Loucy (cell line): ENCODE results near the gene GTSF1L.

Source experiments
- H2AFZ ChIP-seq: fragments of 200-600 bp; sonication (generic); 2 replicates; pipeline ENCODE4 v1.6.0; 2016; ENCODE audit warnings: antibody characterized with exemption, mild to moderate bottlenecking, low read length, moderate library complexity
- H3F3A ChIP-seq: fragments of 200-600 bp; 2 replicates; pipeline ENCODE4 v1.6.0; 2016; ENCODE audit warnings: antibody characterized with exemption, low read depth, mild to moderate bottlenecking
- H3K27me3 ChIP-seq: fragments of 200-600 bp; sonication (generic); 2 replicates; pipeline ENCODE4 v1.6.1; 2014; ENCODE audit warnings: low read length, mild to moderate bottlenecking; ENCODE audit not compliant: insufficient read depth, poor library complexity, severe bottlenecking
- H3K36me3 ChIP-seq: fragments of 200-600 bp; sonication (generic); 2 replicates; pipeline ENCODE4 v1.6.1; 2016; ENCODE audit warnings: low read length; ENCODE audit not compliant: insufficient read depth
- H3K4me1 ChIP-seq: fragments of 200-600 bp; sonication (generic); 2 replicates; pipeline ENCODE4 v1.5.1; 2014; ENCODE audit warnings: low read length, mild to moderate bottlenecking; ENCODE audit not compliant: insufficient read depth, poor library complexity, severe bottlenecking
- H3K4me2 ChIP-seq: fragments of 200-600 bp; sonication (generic); 2 replicates; pipeline ENCODE4 v1.6.0; 2014; ENCODE audit warnings: antibody characterized with exemption, low read length, low read depth, mild to moderate bottlenecking; ENCODE audit not compliant: poor library complexity, severe bottlenecking
- H3K4me3 ChIP-seq: fragments of 200-600 bp; sonication (generic); 2 replicates; pipeline ENCODE4 v1.5.1; 2014; ENCODE audit warnings: low read length, mild to moderate bottlenecking, mixed read lengths; ENCODE audit not compliant: poor library complexity, severe bottlenecking
- H3K79me2 ChIP-seq: fragments of 200-600 bp; sonication (generic); 2 replicates; pipeline ENCODE4 v1.6.1; 2014; ENCODE audit warnings: low read length; ENCODE audit not compliant: insufficient read depth
- H3K9ac ChIP-seq: fragments of 200-600 bp; sonication (generic); 2 replicates; pipeline ENCODE4 v1.6.0; 2014; ENCODE audit warnings: mild to moderate bottlenecking, low read depth, low read length, moderate library complexity; ENCODE audit not compliant: poor library complexity, severe bottlenecking
- H3K9me2 ChIP-seq: fragments of 200-600 bp; sonication (generic); replicated peaks from 2 replicates; pipeline ENCODE4 v1.6.1; 2016; ENCODE audit warnings: low read depth, low read length, mixed read lengths
- H3K9me3 ChIP-seq: fragments of 200-600 bp; sonication (generic); 2 replicates; pipeline ENCODE4 v1.6.1; 2014; ENCODE audit warnings: mild to moderate bottlenecking, antibody characterized with exemption, low read length, low read depth; ENCODE audit not compliant: insufficient read depth
- H4K20me1 ChIP-seq: fragments of 200-600 bp; sonication (generic); 2 replicates; pipeline ENCODE4 v1.6.0; 2014; ENCODE audit warnings: antibody characterized with exemption, low read length, mild to moderate bottlenecking; ENCODE audit not compliant: insufficient read depth, poor library complexity, severe bottlenecking
- EZH2phosphoT487 ChIP-seq: fragments of 200-600 bp; IDR thresholded peaks from 2 replicates; pipeline ENCODE4 v1.6.1; 2018; ENCODE audit warnings: antibody characterized with exemption, mild to moderate bottlenecking, moderate library complexity, borderline replicate concordance
- TF ChIP-seq, protein P1 (sequence below): fragments of 200-600 bp; sonication (generic); conservative IDR thresholded peaks from 2 replicates; pipeline ENCODE4 v1.5.1; 2014; ENCODE audit warnings: mild to moderate bottlenecking, antibody characterized with exemption, low read length

Gene GTSF1L

GRCh38 chr20:43746344-43747137 is 19.7 kb upstream of the GTSF1L start:
- Histone ChIP-seq H3K9ac (no peak overlapping the region), H3K27me3 (no peaks in the 10 kb centered on the region), H3K4me3 (no peak overlapping the region), H3F3A (no peaks in the 10 kb centered on the region), H3K4me1 (peaks cover 34% of the 10 kb centered on the region), H4K20me1 (no peaks in the 10 kb centered on the region), H2AFZ (no peak overlapping the region), H3K79me2 (no peaks in the 10 kb centered on the region), H3K4me2 (no peak overlapping the region), H3K9me3 (no peaks in the 10 kb centered on the region), H3K9me2 (no peaks in the 10 kb centered on the region), H3K36me3 (no peaks in the 10 kb centered on the region)
- TF ChIP-seq, protein P1, sequence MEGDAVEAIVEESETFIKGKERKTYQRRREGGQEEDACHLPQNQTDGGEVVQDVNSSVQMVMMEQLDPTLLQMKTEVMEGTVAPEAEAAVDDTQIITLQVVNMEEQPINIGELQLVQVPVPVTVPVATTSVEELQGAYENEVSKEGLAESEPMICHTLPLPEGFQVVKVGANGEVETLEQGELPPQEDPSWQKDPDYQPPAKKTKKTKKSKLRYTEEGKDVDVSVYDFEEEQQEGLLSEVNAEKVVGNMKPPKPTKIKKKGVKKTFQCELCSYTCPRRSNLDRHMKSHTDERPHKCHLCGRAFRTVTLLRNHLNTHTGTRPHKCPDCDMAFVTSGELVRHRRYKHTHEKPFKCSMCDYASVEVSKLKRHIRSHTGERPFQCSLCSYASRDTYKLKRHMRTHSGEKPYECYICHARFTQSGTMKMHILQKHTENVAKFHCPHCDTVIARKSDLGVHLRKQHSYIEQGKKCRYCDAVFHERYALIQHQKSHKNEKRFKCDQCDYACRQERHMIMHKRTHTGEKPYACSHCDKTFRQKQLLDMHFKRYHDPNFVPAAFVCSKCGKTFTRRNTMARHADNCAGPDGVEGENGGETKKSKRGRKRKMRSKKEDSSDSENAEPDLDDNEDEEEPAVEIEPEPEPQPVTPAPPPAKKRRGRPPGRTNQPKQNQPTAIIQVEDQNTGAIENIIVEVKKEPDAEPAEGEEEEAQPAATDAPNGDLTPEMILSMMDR = no peak
- no peak for TF ChIP-seq EZH2phosphoT487

DNA sequence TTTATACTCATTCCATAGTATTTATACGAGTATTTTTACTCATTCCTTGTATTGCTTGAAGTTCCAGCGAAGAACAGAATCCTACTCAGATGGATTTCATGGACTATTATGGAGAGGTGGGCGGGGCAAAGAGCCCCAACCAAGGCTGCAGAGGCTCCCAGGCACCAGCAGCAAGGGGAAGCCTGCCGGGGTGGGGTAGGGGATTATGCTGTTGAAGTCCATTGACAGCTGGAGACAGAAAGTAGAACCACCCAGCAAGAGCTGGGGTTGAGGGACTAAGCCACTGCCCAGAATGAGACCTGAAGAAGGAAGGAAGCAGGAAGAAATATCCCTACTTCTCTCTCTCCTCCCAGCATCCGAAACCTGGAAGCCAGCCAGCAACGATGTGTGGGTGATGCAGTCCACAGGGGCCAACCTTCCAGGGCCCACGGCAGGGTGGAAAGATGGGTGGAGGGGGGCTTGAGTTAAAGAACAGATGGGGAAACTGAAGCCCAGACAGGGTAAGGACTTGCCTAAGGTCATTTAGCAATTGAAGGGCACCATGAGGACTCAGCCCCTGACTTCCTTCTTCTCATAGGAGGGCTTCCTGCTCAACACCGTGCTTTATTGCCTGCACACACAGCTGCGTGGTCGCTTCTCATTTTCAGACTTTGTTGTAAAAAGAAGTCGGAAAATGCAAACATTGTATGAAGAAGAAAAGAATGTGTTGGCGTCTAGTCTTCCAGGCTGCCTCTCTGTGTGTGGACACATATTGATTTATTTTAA is 18.3 kb upstream of the GTSF1L start:
- peak overlapping the region; percentile 73 for H2AFZ ChIP-seq
- H4K20me1 ChIP-seq = no peaks in the 10 kb centered on the region
- no peak overlapping the region for H3K4me3 ChIP-seq
- H3K4me2 ChIP-seq = no peak overlapping the region
- H3K27me3 ChIP-seq = no peaks in the 10 kb centered on the region
- no peak for TF ChIP-seq EZH2phosphoT487
- TF ChIP-seq, protein P1 = no peak
- no peaks in the 10 kb centered on the region for H3K9me2 ChIP-seq
- no peak overlapping the region for H3K9ac ChIP-seq
- no peaks in the 10 kb centered on the region for H3F3A ChIP-seq
- H3K9me3 ChIP-seq = no peaks in the 10 kb centered on the region
- H3K36me3 ChIP-seq = no peaks in the 10 kb centered on the region
- peaks cover 20% of the 10 kb centered on the region for H3K4me1 ChIP-seq
- H3K79me2 ChIP-seq = no peaks in the 10 kb centered on the region

- Histone ChIP-seq H3K27me3 (no peaks in the 10 kb centered on the region), H3K4me2 (no peak overlapping the region), H2AFZ (no peak overlapping the region), H3K9ac (no peak overlapping the region), H3K36me3 (no peaks in the 10 kb centered on the region), H4K20me1 (no peaks in the 10 kb centered on the region), H3K79me2 (no peaks in the 10 kb centered on the region), H3K4me1 (peaks cover 17% of the 10 kb centered on the region), H3F3A (no peaks in the 10 kb centered on the region), H3K9me3 (no peaks in the 10 kb centered on the region), H3K4me3 (no peak overlapping the region), H3K9me2 (no peaks in the 10 kb centered on the region)
- TF ChIP-seq, protein P1 = no peak
- no peak for TF ChIP-seq EZH2phosphoT487
These were observed 17.4 kb upstream of the GTSF1L start for GRCh38 chr20:43744151-43744611.
